H1 (cell line): ENCODE measurements around the gene ADGRG7. TPM values are rescaled to one million over a fixed set of nuclear protein-coding genes. Genes with fewer than 3 reads are reported as not detected.

Experiments used
- BRCA1 ChIP-seq: IDR thresholded peaks from 2 replicates; pipeline ENCODE4 v1.6.1; 2012; ENCODE audit warnings: low read depth, low read length, improper control_type of control experiment
- EP300 ChIP-seq, 2 experiments: IDR thresholded peaks; 1 replicate in 1 of 2; 2 replicates in 1 of 2; pipeline ENCODE4 v1.6.1; 2011 to 2012; ENCODE audit warnings: low read depth in 2 of 2, low read length in 2 of 2, mild to moderate bottlenecking in 2 of 2, borderline replicate concordance in 1 of 2, inconsistent platforms in 1 of 2, moderate library complexity in 1 of 2
- RNF2 ChIP-seq: fragments of 200-900, 300-1000 bp; sonication (generic); IDR thresholded peaks from 2 replicates; pipeline ENCODE4 v1.7.1; 2016; ENCODE audit warnings: borderline replicate concordance, low read depth, mild to moderate bottlenecking, antibody characterized with exemption, low read length; ENCODE audit not compliant: poor library complexity, severe bottlenecking; ENCODE audit errors: missing control alignments
- SIRT6 ChIP-seq: IDR thresholded peaks from one replicate; pipeline ENCODE4 v1.7.1; 2012; ENCODE audit warnings: low read length, inconsistent platforms
- SP2 ChIP-seq: IDR thresholded peaks from 2 replicates; pipeline ENCODE4 v1.6.1; 2012; ENCODE audit warnings: mild to moderate bottlenecking, low read length, inconsistent platforms
- ZNF274 ChIP-seq: IDR thresholded peaks from 2 replicates; pipeline ENCODE4 v1.7.0; 2012; ENCODE audit warnings: low read length, borderline replicate concordance; ENCODE audit errors: extremely low read depth
- polyA plus RNA-seq, 7 experiments: library from polyadenylated mRNA; depleted of rRNA in 3 of 7; stranded (reverse) in 5 of 7; unstranded in 2 of 7; fragments of >200 nt in 5 of 7; fragments of 200-250 nt in 2 of 7; gene quantifications; 1 replicate in 5 of 7; 2 replicates in 1 of 7; 4 replicates in 1 of 7; pipeline versions ENCODE4 v1.2.1 to v1.2.3, GENCODE V29; 2011 to 2013; ENCODE audit warnings: missing spikeins in 2 of 7, mixed read lengths in 2 of 7
- total RNA-seq: library from RNA; stranded (reverse); fragmentation: NEBNext Ultra II Directional; extraction: Animal tissue kit (Norgen Biotek cat#: 25700); gene quantifications from 2 replicates; pipeline ENCODE4 v1.2.1, GENCODE V29; 2021

The ADGRG7 gene
- total and polyA plus RNA-seq, 2 of the 8 experiments (the other 6 are each of a cell fraction or from before 2014, with no cell fraction given) = not detected

GRCh38 chr3:100631236-100631635, 21.8 kb downstream of the ADGRG7 start (continued):
- TF ChIP-seq RNF2 (no peak), SP2 (no peak), SIRT6 (no peak), ZNF274 (no peak), BRCA1 (no peak), EP300 (IDR thresholded peaks at IDR 0.05; ENCODE audit: borderline replicate concordance in 1 of 2, low read depth in 2 of 2, low read length in 2 of 2) (no peak)
